Esophagus squamous epithelium (tissue), 5 donors: ENCODE measurements around the gene VSTM4. TPM values are rescaled to one million over a fixed set of nuclear protein-coding genes. Genes with fewer than 3 reads are reported as not detected.

Experiments used
- DNase-seq: peaks from one replicate; lab custom pipeline; 2025; lab: John Stamatoyannopoulos, UW
- H3K27ac ChIP-seq, 4 donors: fragments of 200-600 bp; sonication (generic); one replicate each; pipeline ENCODE4 v1.5.1; 2016 to 2019; ENCODE audit warnings: mild to moderate bottlenecking in 1 of 4
- H3K27me3 ChIP-seq, 4 donors: fragments of 200-600 bp; sonication (generic); 1 replicate in 3 of 4; 2 replicates in 1 of 4; pipeline versions ENCODE4 v1.5.1 to v1.6.0; 2017 to 2021; ENCODE audit warnings: antibody characterized with exemption in 1 of 4
- H3K36me3 ChIP-seq, 3 donors: fragments of 200-600 bp; sonication (generic); one replicate each; pipeline ENCODE4 v1.5.1; 2016 to 2019
- H3K4me1 ChIP-seq, 3 donors: fragments of 200-600 bp; sonication (generic); one replicate each; pipeline ENCODE4 v1.5.1; 2017 to 2019
- H3K4me3 ChIP-seq, 4 donors: fragments of 200-600 bp; sonication (generic); 1 replicate in 3 of 4; 2 replicates in 1 of 4; pipeline ENCODE4 v1.5.1; 2016 to 2019; ENCODE audit warnings: mild to moderate bottlenecking in 2 of 4, moderate library complexity in 1 of 4
- H3K9me3 ChIP-seq, 3 donors: fragments of 200-600 bp; sonication (generic); one replicate each; pipeline ENCODE4 v1.5.1; 2016 to 2019
- POLR2A ChIP-seq, 4 donors: fragments of 450-650 bp; IDR thresholded peaks; one replicate each; pipeline ENCODE4 v1.6.1; 2017; ENCODE audit warnings: antibody characterized with exemption in 4 of 4, mild to moderate bottlenecking in 4 of 4, moderate library complexity in 3 of 4
- WGBS, 2 donors: methylation state at CpG; one replicate each; pipeline ENCODE4 v1.1.5; 2018; 5-methylcytosine and 5-hydroxymethylcytosine counted together
- intact Hi-C: fragments of 100-400 bp; cut with DNase I; formaldehyde crosslinking; loops from one replicate; pipeline ENCODE4 v1.15.0; 2022
- total RNA-seq, 4 donors: library from RNA; depleted of rRNA; stranded (reverse); fragments of >200 nt; gene quantifications; one replicate each; pipeline ENCODE4 v1.1.0, GENCODE V29; 2016
- TF ChIP-seq, protein P1 (sequence below), 6 experiments: fragments of 450-650 bp in 4 of 6; fragments of 200-600 bp in 2 of 6; sonication (generic) in 2 of 6; IDR thresholded peaks; one replicate each; pipeline ENCODE4 v1.5.1; 2016 to 2019; ENCODE audit warnings: antibody characterized with exemption in 6 of 6, mild to moderate bottlenecking in 4 of 6, moderate library complexity in 4 of 6
- donor health status: DM: yes; HTN: yes; CAD: no.

Gene VSTM4
- total RNA-seq, 4 donors from 2014 or later = 0.80 to 6.9 (median 1.9) TPM

DNA sequence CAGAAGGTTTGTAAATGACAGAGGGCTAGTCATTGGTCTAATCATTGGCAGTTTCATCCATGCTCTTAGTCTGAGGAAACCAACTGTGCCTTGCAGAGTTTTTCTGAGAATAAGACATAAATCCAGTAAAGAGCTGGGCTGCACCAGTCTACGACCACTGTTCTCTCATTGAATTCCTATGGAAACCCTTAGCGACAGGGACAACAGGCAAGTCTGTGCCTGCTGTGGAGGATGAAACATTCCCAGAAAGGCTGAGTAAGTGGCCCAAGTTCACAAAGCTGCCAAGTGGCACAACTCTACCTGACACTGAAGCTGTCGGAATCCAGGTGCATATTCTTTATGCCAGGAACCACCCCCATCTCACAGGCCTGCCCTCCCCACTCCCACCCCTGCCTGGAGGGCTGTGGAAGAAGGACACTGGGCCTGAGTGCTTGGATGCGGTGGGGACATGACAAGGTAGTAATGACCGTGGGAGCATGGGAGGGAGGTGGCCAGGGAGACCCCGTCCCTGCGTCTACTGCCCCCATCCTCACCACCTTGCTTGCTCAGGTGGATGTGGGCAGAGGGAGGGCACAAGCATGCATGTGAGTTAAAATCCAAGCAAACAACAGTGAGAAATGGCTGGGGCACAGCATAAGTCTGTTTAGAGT is 58.0 kb downstream of the VSTM4 start:
- Histone ChIP-seq H3K27ac (no peak overlapping the region), H3K36me3 (no peaks in the 10 kb centered on the region), H3K4me1 (peaks cover 18 to 67% (median 34%) of the 10 kb centered on the region in 3 donors), H3K27me3 (no peaks in the 10 kb centered on the region), H3K4me3 (no peak overlapping the region), H3K9me3 (peaks cover 0 to 5% (median 3%) of the 10 kb centered on the region in 3 donors)
- intact Hi-C loops = no loop called here
- no peak for TF ChIP-seq POLR2A (IDR thresholded peaks at IDR 0.05)
- TF ChIP-seq, protein P1, sequence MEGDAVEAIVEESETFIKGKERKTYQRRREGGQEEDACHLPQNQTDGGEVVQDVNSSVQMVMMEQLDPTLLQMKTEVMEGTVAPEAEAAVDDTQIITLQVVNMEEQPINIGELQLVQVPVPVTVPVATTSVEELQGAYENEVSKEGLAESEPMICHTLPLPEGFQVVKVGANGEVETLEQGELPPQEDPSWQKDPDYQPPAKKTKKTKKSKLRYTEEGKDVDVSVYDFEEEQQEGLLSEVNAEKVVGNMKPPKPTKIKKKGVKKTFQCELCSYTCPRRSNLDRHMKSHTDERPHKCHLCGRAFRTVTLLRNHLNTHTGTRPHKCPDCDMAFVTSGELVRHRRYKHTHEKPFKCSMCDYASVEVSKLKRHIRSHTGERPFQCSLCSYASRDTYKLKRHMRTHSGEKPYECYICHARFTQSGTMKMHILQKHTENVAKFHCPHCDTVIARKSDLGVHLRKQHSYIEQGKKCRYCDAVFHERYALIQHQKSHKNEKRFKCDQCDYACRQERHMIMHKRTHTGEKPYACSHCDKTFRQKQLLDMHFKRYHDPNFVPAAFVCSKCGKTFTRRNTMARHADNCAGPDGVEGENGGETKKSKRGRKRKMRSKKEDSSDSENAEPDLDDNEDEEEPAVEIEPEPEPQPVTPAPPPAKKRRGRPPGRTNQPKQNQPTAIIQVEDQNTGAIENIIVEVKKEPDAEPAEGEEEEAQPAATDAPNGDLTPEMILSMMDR (IDR thresholded peaks at IDR 0.05) = no peak
- no peak for DNase-seq
- WGBS, 2 donors = 77 to 83% methylated on average over 7 of the region's 7 CpGs

- Histone ChIP-seq H3K27ac (no peak overlapping the region), H3K36me3 (no peaks in the 10 kb centered on the region), H3K4me3 (no peak overlapping the region), H3K9me3 (no peaks in the 10 kb centered on the region), H3K27me3 (no peaks in the 10 kb centered on the region), H3K4me1 (peaks cover 18 to 69% (median 34%) of the 10 kb centered on the region in 3 donors)
- intact Hi-C loops = no loop called here
- TF ChIP-seq, protein P1 (IDR thresholded peaks at IDR 0.05) = no peak
- no peak for TF ChIP-seq POLR2A (IDR thresholded peaks at IDR 0.05)
- no CpG with 5 or more reads among the region's 1 CpG for WGBS, 2 donors
- DNase-seq = no peak
These were observed 59.0 kb downstream of the VSTM4 start for GRCh38 chr10:49056356-49056755.

DNA sequence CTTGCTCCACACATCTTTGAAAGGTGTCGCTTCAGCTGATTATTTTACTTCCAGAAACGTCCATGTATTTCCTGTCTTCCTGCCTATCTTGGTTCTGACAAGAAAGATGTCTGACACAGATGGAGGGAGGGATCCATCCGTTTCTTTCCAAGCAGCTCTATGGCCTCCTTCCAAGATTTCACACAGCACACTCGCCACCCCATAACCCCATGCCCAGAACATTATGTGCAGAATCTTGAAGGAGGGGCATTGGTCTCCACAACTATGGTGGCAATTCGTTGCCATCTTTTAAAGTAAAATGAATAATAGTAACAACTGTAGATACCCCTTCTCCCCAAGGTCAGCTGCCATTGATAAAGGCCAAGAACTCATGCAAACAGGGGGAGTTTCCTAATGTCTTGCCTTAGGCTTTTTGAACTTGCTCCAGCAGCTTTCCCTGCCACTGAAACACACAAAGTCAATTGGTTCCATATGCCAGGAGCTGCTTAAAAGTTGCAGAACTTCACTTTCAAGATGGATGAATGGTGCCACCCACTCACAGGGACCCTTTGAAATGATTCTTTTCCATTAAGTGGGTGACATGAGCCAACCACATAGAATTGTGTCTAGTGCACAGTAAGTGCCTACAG is 60.0 kb downstream of the VSTM4 start:
- TF ChIP-seq, protein P1 (IDR thresholded peaks at IDR 0.05) = no peak
- no peak for TF ChIP-seq POLR2A (IDR thresholded peaks at IDR 0.05)
- WGBS, 2 donors = 35 to 40% methylated on average over 5 of the region's 5 CpGs
- intact Hi-C loops = no loop called here
- Histone ChIP-seq H3K4me1 (peaks cover 18 to 69% (median 34%) of the 10 kb centered on the region in 3 donors), H3K36me3 (no peaks in the 10 kb centered on the region), H3K27me3 (no peaks in the 10 kb centered on the region), H3K4me3 (no peak overlapping the region), H3K27ac (no peak overlapping the region), H3K9me3 (no peaks in the 10 kb centered on the region)
- no peak for DNase-seq

DNA sequence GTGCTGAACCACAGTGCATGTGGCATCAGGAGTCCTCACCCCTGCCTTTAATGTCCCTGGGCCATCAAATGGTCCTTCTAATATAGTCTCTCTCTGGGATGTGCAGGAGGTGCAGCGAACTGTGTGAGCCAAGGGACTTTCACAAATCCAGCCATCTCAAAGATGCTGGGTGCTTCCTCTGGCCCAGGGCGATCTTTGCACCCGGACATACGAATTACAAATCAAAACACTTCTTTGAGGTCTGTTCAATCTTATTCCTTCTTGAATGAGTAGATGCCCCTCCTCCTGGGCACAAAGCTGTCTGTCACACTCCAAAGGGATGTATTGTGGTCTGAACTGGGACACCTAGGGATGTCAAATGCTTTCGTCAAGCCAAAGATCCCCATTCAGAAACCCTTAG is 60.6 kb downstream of the VSTM4 start:
- no peak for DNase-seq
- no peak overlapping the region for H3K27ac ChIP-seq

More for the DNA sequence above, 60.6 kb downstream of the VSTM4 start:
- H3K36me3 ChIP-seq = no peaks in the 10 kb centered on the region
- intact Hi-C loops = no loop called here
- no peaks in the 10 kb centered on the region for H3K27me3 ChIP-seq
- H3K9me3 ChIP-seq = no peaks in the 10 kb centered on the region
- 96 to 100% methylated on average over 4 to 5 of the region's 5 CpGs for WGBS, 2 donors
- TF ChIP-seq, protein P1 (IDR thresholded peaks at IDR 0.05) = no peak
- TF ChIP-seq POLR2A (IDR thresholded peaks at IDR 0.05) = no peak
- H3K4me1 ChIP-seq = peaks cover 18 to 69% (median 34%) of the 10 kb centered on the region in 3 donors
- H3K4me3 ChIP-seq = no peak overlapping the region
